Fibroblast of villous mesenchyme (primary cell): ENCODE results near the gene AFTPH. TPM values are rescaled to one million over a fixed set of nuclear protein-coding genes. Genes with fewer than 3 reads are reported as not detected.

Experiments
- DNase-seq: peaks from one replicate; pipeline ENCODE4 v3.0.0-alpha.2; 2010; ENCODE audit warnings: low read depth
- H3K4me3 ChIP-seq: 2 replicates; pipeline ENCODE4 v1.5.1; 2011; ENCODE audit warnings: low read depth, mild to moderate bottlenecking, low read length
- CTCF ChIP-seq: IDR thresholded peaks from 2 replicates; pipeline ENCODE4 v1.5.1; 2012; ENCODE audit warnings: low read depth, mild to moderate bottlenecking, low read length; ENCODE audit not compliant: insufficient read depth
- total RNA-seq: library from RNA; depleted of rRNA; stranded (reverse); fragments of >200 nt; gene quantifications from 2 replicates; pipeline ENCODE4 v1.2.3, GENCODE V29; 2012

AFTPH gene
- total RNA-seq, 1 donor, result 40.2 TPM

- no peak for TF ChIP-seq CTCF
- H3K4me3 ChIP-seq, result no peak overlapping the region
- no peak for DNase-seq
These were observed 42.5 kb upstream of the AFTPH start for GRCh38 chr2:64481665-64482064.

GRCh38 chr2:64482243-64482642, 41.9 kb upstream of the AFTPH start:
- no peak for TF ChIP-seq CTCF
- no peak for DNase-seq
- H3K4me3 ChIP-seq, result no peak overlapping the region

- no peak for DNase-seq
- no peak for TF ChIP-seq CTCF
- H3K4me3 ChIP-seq, result no peak overlapping the region
These were observed 41.2 kb upstream of the AFTPH start for GRCh38 chr2:64482765-64483504.

- no peak for TF ChIP-seq CTCF
- H3K4me3 ChIP-seq, result no peak overlapping the region
- no peak for DNase-seq
These were observed 38.8 kb upstream of the AFTPH start for GRCh38 chr2:64485331-64485730.

DNA sequence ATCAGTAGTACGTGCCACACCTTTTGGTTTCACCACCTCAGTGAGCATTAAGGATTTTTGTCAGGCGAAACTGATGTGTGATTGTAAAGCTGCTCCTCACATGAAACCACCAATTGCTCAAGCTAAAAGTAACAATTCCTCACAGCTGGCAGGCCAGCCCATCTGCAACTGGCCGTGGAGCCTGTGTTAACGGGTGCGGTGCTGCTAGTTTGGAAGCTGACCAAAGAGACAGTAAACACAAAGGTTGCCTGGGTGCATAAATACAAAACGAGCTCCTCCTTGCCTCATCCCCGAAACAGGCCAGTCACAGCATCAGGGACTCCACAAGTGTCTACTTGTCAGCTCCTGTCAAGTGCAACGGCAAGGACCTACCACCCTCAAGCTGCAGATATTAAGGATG, 38.2 kb upstream of the AFTPH start:
- no peak for TF ChIP-seq CTCF
- H3K4me3 ChIP-seq, result no peak overlapping the region
- peak; percentile 26 for DNase-seq

- peak; percentile 10 for DNase-seq
- TF ChIP-seq CTCF, result no peak
- H3K4me3 ChIP-seq, result no peak overlapping the region
These were observed 36.7 kb upstream of the AFTPH start for GRCh38 chr2:64487256-64488049.
